Esophagus mucosa (tissue), 1 donor: ENCODE results near the gene DOLK. TPM values are rescaled to one million over a fixed set of nuclear protein-coding genes. Genes with fewer than 3 reads are reported as not detected.

Experiments
- ATAC-seq: fragments of 200-7000 bp; cut with Tn5 transposase; one replicate; pipeline ENCODE4 v1.9.1; 2020
- total RNA-seq: library from RNA; stranded (reverse); gene quantifications from one replicate; pipeline ENCODE4 v1.2.4, GENCODE V29; 2023
- donor health status: DM: yes; HTN: yes; CAD: no.

The DOLK gene
- total RNA-seq, 1 donor from 2014 or later = 9.2 TPM

GRCh38 chr9:128929560-128929959, 17.8 kb downstream of the DOLK start:
- no peak for ATAC-seq

GRCh38 chr9:128928624-128929023, 18.8 kb downstream of the DOLK start:
- no peak for ATAC-seq

- ATAC-seq = peak; percentile 72
These were observed 19.5 kb downstream of the DOLK start for GRCh38 chr9:128927731-128928411.

GRCh38 chr9:128923493-128923883, 23.9 kb downstream of the DOLK start:
- no peak for ATAC-seq

- ATAC-seq = peak; percentile 53
These were observed 25.3 kb downstream of the DOLK start for GRCh38 chr9:128921881-128922763.

- peak; percentile 4 for ATAC-seq
These were observed 26.9 kb downstream of the DOLK start, which contains the start of gene PHYHD1 for GRCh38 chr9:128920381-128921058. Gene PHYHD1, plus strand, starts transcription at chr9:128920982. Its CDS starts 1,342 bp downstream, at chr9:128922324.

- ATAC-seq = no peak
These were observed 27.9 kb downstream of the DOLK start for GRCh38 chr9:128919402-128920089.

- ATAC-seq = no peak
These were observed 28.5 kb downstream of the DOLK start for GRCh38 chr9:128918921-128919320.

GRCh38 chr9:128917151-128917849, 30.1 kb downstream of the DOLK start:
- ATAC-seq = peak; percentile 55

GRCh38 chr9:128916745-128917144, 30.7 kb downstream of the DOLK start:
- ATAC-seq = no peak

- no peak for ATAC-seq
These were observed 31.2 kb downstream of the DOLK start for GRCh38 chr9:128916204-128916603.

GRCh38 chr9:128913995-128914772, 33.2 kb downstream of the DOLK start:
- no peak for ATAC-seq

GRCh38 chr9:128913048-128913900, 34.1 kb downstream of the DOLK start:
- peak; percentile 5 for ATAC-seq

- ATAC-seq = peak; percentile 83
These were observed 35.0 kb downstream of the DOLK start for GRCh38 chr9:128912270-128912853.

GRCh38 chr9:128911529-128912035, 35.8 kb downstream of the DOLK start:
- ATAC-seq = peak; percentile 18

- ATAC-seq = no peak
These were observed 36.5 kb downstream of the DOLK start for GRCh38 chr9:128910906-128911305.

- no peak for ATAC-seq
These were observed 37.5 kb downstream of the DOLK start for GRCh38 chr9:128909859-128910258.

GRCh38 chr9:128908372-128908771, 39.0 kb downstream of the DOLK start:
- ATAC-seq = no peak

- no peak for ATAC-seq
These were observed 40.7 kb downstream of the DOLK start for GRCh38 chr9:128906741-128907140.
